ENCODE results near the gene C3.
"Not testable (repeated sequence)": the region's sequence is repeated elsewhere in the genome, so short reads cannot be mapped to it uniquely, and the experiment has no call there.

Gene C3

GRCh38 chr19:6693056-6693471 is 27.4 kb downstream of the C3 start:
- no peak for DNase-seq (ENCODE audit: low read depth in 4 of 4, low spot score in 1 of 4)

- no peak for DNase-seq (ENCODE audit: low read depth in 4 of 4, low spot score in 1 of 4)
Observed at GRCh38 chr19:6692027-6692426, 28.4 kb downstream of the C3 start.

DNA sequence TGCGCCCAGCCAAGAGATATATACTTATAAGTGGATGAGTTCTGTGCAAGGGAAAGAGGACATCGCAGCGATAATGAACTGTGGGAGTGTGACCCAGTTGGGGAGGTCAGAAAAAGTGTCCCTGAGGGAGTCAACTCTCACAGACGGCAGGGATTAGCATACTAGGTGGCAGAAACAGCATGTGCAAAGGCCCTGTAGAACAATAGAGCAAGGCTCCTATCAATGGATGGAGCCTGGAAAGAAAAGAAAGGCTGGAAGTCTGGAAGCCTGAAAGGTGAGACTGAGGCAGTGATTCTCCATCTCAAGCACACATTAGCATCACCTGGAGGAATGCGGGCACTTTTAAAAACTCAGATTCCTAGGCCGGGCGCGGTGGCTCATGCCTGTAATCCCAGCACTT is 29.1 kb downstream of the C3 start:
- DNase-seq (ENCODE audit: low read depth in 4 of 4, low spot score in 1 of 4): no peak

GRCh38 chr19:6690160-6690885 is 30.1 kb downstream of the C3 start:
- DNase-seq (ENCODE audit: low read depth in 4 of 4, low spot score in 1 of 4): no peak

DNA sequence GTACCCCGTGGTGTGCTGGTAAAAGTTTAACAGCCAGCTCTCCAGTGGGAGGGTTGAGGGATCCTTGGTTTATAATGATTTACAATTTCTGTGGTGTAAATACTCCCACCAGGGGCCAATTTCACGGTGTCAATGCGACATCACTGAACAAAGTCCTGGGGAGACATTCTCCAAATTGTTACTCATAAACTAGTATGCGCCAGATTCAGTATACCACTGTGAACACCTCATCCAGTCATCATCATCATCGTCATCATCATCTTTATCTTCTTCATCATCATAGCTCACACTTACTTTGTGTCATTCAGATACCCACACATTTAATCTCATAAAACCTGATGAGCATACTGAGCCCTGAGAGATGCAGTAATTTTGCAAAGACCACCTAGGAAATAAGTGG is 33.3 kb downstream of the C3 start:
- DNase-seq (ENCODE audit: low read depth in 4 of 4, low spot score in 1 of 4): no peak

DNA sequence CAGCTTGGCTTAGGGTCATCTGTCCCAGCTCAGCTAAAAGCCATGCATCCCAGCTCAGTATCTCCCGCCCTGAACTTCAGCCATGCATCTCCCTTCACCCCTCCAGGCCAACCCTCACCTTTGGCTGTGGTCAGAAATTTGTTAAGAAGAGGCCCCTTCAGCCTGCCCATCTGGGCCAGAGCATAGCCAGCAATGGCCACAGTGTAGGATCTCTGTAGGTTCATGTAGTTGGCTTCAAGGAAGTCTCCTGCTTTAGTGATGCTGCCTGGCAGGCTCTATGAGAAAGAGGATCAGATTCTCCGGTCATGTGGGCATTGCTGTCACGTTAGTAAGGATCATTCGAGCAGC is 33.8 kb downstream of the C3 start:
- no peak for DNase-seq (ENCODE audit: low read depth in 4 of 4, low spot score in 1 of 4)

DNA sequence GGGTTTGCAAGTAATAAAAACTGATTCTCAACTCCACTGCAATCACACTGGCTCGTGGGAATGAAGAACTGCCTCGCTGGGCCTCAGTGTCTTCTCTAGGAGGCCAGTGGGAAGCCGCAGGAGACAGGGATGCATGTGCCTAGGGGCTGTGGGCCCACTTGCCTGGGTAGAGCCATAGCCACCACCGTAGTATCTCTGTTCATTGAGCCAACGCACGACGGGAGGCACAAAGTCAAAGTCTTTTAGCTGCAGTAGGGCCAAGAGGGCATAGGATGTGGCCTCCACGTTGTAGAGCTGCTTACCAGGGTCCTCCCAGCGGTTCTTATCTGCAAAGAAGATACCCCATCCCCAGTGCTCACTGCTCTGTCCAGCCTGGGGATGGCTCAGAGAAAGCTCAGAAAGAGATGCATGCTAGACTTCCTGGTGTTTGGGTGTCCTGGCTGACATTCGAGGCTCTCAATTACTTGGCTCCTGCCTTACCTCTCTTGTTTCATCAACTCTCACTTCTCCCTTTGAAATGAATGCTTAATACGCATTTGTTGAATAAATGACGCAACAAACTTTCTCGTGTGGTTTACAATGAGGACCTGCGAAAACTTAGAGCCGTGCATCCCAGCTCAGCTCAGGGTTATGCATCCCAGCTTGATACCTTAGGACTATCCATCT is 34.4 kb downstream of the C3 start:
- DNase-seq (ENCODE audit: low read depth in 4 of 4, low spot score in 1 of 4): no peak

GRCh38 chr19:6685482-6685881 is 35.0 kb downstream of the C3 start:
- DNase-seq (ENCODE audit: low read depth in 4 of 4, low spot score in 1 of 4): no peak

DNA sequence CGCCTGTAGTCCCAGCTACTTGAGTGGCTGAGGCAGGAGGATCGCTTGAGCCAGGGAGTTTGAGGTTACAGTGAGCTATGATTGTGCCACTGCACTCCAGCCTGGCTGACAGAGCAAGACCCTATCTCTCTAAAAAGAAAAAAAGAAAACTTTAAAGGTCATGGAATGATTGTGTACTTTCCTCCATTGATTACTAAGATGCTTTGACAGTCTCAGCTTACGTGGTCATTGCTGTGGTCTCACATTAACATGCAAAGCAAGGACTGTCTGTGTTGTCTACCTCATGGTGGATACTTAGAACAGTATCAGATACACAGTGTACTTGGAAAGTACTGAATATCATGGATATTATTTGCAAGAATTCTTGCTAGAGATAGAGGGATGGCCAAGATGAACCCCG is 36.5 kb downstream of the C3 start:
- no peak for DNase-seq (ENCODE audit: low read depth in 4 of 4, low spot score in 1 of 4)

DNA sequence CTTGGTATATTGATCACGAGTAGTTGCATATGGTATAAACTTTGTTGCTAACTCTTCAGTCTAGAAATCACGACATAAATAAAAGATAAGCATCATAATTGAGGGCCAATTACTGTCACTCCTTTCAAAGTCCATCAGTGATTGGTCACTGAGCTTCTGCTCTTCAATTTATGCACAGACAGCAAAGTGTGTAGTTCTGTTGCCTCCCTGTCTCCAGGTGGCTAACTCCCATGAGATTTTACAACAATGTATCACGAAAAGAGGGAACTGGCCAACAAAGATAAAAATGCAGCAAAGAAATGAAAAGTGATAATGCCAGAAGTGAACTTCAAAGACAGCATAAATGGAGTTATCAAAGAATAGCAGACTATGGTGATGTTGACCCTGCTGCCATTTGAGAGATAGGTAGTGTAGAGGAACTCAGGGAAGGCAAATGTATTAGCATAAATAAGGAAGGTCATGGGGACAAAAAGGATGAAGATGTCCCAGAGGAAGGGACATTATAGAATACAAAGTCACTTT is 37.8 kb downstream of the C3 start:
- no peak for DNase-seq (ENCODE audit: low read depth in 4 of 4, low spot score in 1 of 4)

DNA sequence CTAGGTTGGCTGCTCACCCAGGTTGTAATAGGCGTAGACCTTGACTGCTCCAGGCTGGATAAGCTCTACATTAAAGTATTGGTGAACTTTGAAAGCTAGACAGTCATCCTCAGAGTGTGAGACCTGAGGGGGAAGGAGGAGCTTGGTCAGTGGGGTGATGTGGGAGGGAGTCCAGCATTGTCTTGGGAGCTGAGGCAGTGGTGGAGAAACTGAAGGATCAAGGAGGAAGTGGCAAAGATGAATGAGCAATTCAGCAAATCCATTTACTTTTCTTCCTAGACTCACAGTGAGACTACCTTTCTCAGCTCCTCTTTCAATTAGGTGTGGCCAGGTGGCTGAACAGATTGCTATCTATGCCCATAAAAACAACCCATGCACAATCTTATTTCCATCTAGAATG is 40.3 kb downstream of the C3 start:
- no peak for DNase-seq (ENCODE audit: low read depth in 4 of 4, low spot score in 1 of 4)

DNA sequence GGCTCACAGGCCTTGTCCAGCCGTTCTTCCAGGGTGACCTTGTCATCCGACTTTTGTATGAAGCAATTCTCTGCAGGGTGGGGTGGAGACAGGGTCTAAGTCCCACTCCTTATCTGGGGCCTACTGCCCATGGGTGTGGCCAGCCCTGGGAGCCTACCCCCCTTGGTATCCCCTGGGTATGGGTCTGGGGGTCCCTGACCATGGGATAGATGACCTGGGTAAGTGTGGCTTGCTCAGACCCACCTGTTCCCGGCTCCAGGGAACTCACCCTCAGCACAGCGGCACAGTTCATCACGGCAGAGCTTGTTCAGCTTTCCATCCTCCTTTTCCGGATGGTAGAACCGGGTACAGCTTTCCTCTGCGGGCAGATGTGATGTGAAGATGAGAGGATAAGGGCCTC is 41.3 kb downstream of the C3 start:
- no peak for DNase-seq (ENCODE audit: low read depth in 4 of 4, low spot score in 1 of 4)

DNA sequence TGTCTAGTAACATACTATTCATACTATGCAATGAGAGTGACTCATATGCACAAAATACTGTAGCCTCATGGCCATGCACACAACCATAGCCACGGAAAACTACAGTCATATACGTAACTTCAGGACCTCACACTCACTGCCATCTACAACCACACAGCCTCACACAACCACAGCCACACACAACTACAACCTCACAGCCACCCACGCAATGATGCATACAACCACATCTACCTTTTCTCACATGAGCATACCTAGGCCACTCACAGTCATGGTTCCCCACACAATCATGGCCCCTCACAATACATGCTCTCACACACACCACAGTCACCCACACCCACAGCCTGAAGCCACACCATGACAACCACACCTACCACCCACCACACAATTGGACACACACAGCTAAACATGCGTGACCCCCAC is 41.8 kb downstream of the C3 start:
- DNase-seq (ENCODE audit: low read depth in 4 of 4, low spot score in 1 of 4): peak in 2 of 4 experiments; percentile 59 to 78

- DNase-seq (ENCODE audit: low read depth in 4 of 4, low spot score in 1 of 4): peak in 1 of 4 experiments; percentile 62
Observed at GRCh38 chr19:6677883-6678689, 42.4 kb downstream of the C3 start.

- no peak for DNase-seq (ENCODE audit: low read depth in 4 of 4, low spot score in 1 of 4)
Observed at GRCh38 chr19:6677495-6677882, 43.0 kb downstream of the C3 start.

- no peak for DNase-seq (ENCODE audit: low read depth in 4 of 4, low spot score in 1 of 4)
Observed at GRCh38 chr19:6676288-6676687, 44.2 kb downstream of the C3 start.

- peak; percentile 70 to 90 (median 80) for DNase-seq (ENCODE audit: low read depth in 4 of 4, low spot score in 1 of 4)
Observed at GRCh38 chr19:6674868-6675305, 45.6 kb downstream of the C3 start.

DNA sequence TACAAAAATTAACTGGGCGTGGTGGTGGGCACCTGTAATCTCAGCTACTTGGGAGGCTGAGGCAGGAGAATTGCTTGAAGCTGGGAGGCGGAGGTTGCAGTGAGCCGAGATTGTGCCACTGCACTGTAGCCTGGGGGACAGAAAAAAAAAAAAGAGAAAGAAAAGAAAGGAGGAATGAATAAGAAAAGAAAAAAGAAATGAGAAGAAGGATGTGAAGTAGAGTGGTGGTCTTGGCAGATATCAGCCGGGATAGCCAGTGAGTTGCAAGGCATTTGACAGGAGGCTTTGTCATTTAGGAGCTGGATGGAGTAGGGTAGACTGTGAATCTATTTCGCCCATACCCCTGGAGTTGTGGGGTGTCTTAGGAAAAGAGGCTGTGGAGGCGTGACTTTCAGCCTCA is 46.0 kb downstream of the C3 start:
- not testable (repeated sequence) for DNase-seq (ENCODE audit: low read depth in 4 of 4, low spot score in 1 of 4)

DNA sequence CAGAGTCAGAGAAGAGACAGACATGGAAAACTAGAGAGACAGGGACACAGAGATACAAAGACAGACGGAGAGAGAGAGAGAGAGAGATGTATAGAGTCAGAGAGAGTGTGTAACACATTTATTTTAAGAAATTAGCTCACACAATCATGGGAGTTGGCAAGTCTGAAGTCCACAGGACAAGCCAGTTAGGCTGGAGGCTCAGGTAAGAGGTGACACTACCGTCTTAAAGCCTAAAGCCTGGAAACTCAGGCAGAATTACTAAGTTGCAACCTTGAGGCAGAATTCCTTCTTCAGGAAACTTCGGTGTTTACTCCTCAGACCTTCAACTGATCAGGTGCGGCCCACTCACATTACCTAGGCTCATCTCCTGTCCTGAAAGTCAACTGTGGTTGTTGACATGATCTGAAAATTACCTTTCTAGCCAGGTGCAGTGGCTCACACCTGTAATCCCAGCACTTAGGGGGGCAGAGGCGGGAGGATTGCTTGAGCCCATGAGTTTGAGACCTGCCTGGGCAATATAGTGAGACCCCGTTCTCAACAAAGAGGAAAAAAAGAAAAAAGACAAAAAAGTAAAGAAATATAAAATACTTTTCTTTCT is 47.7 kb downstream of the C3 start:
- no peak for DNase-seq (ENCODE audit: low read depth in 4 of 4, low spot score in 1 of 4)

DNA sequence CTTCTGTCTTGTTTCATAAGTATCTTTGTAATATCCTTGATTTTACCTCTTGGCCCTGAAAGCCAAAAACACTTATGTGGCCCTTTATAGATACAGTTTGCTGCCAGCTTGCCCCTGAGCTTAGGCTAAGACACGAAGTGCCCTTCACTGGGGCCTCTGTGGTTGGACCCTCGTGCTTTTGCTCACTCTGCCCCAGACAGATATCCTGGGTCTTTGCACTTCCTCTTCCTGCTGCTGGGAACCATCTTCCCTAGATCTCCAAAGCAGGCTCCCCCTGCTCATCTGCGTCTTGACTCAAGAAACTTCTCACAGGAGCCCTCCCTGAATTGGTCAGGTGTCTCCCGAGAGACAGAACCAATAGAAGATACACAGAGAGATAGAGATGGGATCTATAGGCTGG is 48.5 kb downstream of the C3 start:
- DNase-seq (ENCODE audit: low read depth in 4 of 4, low spot score in 1 of 4): no peak

GRCh38 chr19:6668691-6669090 is 51.8 kb downstream of the C3 start:
- no peak for DNase-seq (ENCODE audit: low read depth in 4 of 4, low spot score in 1 of 4)

All from stimulated activated CD4-positive, alpha-beta T cell treated with anti-CD3 and anti-CD28 coated beads, Interleukin-1b, Interleukin-23, amount 100 ng/mL, for 24 hours (primary cell).